NCI-H748 (cell line): ENCODE data around the gene PCOLCE2.

Experiments used
- DNase-seq: peaks from one replicate; lab custom pipeline; 2025; ENCODE audit not compliant: unreplicated experiment; lab: John Stamatoyannopoulos, UW

The PCOLCE2 gene

DNA sequence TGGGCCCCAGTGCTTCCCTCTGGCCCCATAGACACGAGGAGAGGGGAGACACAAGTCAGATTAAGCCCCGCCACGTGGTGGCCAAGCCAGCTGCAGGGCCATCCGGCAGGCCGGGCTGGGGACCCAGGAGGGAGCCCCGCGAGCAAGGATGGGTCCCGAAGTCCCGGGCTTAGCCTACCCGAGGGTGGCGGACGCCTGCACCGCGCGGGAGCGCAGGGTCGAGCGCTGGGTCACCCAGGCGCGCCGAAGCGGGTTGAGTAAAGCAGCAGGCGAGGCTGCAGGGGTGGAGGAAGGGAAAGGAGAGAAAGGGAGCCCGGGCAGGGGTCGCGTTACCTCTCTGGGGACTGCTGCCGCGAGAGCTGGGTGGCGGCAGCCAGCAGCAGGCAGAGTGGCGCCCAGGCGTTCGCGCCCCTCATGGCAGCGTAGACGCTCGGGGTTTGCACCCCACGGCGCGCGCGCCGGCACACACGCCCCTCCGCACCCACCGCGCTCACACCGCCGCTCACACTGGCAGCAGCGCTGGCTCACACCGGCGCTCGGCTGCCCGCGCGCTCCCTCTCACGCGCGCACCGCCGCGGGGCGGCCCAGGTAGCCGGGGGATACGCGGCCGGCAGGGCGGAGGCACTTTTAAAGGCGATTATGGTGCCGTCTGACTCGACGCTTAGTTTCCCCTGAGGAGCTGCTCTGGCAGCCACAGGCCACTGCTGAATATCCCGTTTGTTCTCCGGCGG is at the start of gene PCOLCE2:
Gene PCOLCE2 (minus strand): TSS at position 603 of the 731 bp plus-strand sequence. CDS start 187 bp downstream, at position 416.
- peak; percentile 66 for DNase-seq

DNA sequence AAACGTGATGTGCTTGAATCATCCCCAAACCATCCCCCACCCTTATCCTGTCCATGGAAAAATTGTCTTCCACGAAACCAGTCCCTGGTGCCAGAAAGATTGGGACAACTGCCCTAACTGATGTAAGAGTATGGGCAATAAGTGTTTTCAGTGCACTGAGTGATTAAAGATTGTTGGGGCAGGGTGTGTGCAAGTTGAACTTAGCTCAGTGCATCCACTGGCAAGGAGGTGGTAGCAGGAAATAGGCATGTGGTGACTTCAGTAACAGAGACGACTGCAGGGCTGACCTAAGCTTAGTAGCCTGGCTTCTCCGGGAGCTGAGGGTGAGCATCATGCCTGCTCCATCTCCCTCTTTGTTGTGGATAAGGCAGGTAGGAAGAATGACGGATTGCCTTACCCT is 47.1 kb upstream of the PCOLCE2 start:
- DNase-seq = no peak

DNA sequence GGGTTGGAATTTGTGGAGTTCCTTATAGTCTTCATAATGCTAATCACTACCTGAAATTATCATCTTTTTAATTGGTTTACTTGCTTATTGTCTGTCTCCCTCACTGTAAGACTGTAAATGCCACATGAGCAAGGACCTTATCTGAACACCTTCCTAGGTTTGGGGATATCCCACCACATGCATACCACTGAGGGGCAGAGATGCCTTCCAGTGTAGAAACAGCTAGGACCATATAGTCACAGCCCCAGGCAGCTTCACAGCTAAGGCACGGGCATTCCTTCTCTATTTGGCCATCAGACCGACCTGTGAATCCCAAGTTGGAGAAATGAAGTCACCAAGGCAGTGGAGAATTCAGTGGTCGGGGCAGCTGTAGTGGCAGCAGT is 46.0 kb upstream of the PCOLCE2 start:
- no peak for DNase-seq

DNA sequence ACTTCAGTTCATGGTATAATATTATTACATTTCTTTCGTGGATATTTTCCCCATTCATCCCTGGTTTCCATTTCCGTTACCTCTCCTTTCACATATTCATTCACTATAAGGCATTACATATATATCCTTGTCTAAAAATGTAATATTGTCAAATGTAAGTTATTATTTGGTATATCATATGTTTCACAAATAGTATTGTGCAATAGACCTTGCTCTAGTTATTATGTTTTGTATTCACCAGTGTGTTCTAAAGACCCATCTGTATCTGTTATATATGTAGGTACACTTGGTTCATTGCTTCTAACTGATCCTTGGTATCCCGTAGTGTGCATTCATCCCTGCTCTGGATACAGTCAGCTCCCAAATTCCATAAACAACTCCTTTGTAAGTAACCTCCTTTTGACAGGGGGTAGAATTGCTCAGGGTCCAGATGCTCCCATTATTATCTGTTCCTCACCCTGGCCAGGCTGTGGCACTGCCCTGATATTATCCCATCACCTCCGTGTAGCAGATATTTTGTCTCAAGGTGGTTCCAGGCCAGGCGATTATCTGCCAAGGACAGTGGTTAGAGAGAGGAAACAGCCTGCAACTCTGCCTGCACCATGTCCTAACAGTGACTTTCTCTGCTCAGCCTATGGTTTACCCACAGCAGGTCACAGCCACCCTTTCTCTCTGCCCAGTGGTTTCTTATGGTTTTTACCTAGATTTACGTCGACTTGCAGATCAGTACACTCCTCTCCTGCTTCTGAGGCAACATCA is 45.4 kb upstream of the PCOLCE2 start:
- DNase-seq = no peak

GRCh38 chr3:142931222-142931621 is 42.3 kb upstream of the PCOLCE2 start:
- no peak for DNase-seq

DNA sequence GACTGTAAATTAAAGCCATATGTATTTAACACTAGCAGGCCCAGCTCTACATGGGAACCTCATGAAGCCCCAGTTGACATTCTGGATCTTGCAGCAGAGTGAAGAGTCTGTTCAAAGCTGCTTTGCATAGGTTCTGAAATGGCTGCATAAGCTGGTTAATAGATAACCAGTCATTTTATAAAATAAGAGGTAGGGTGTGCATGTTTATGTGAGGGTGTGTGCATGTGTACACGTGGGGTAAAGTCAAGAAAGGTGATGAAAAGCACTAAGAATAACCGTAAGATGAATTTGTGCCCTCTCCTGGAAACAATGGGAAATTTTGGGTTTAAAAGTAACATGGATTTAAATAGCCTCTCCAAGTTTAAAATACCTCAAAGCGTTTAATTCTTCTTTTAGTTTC is 41.6 kb upstream of the PCOLCE2 start:
- no peak for DNase-seq

- DNase-seq = no peak
These were observed 41.0 kb upstream of the PCOLCE2 start for GRCh38 chr3:142929890-142930289.

DNA sequence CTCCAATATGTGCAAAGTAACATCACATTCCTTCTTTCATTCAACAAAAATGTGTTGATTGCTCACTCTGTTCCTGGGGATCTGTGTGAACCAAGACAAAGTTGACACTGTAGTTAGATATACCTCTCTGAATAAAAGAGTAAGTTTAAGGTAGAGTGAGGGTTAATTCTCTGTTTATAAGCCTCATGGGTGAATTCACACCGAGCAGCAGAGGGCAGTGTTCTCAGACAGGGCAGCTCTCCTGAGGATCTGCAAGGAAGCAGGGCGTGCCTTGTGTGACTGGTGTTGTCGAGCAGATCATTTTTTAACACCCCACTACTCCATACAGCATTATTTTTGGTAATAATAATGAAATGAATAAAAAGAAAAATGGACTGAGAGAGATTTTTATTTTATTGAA is 40.2 kb upstream of the PCOLCE2 start:
- DNase-seq = peak; percentile 58

- no peak for DNase-seq
These were observed 37.6 kb upstream of the PCOLCE2 start for GRCh38 chr3:142926368-142926944.

GRCh38 chr3:142925140-142925539 is 36.3 kb upstream of the PCOLCE2 start:
- no peak for DNase-seq

- no peak for DNase-seq
These were observed 34.8 kb upstream of the PCOLCE2 start for GRCh38 chr3:142923694-142924093.

DNA sequence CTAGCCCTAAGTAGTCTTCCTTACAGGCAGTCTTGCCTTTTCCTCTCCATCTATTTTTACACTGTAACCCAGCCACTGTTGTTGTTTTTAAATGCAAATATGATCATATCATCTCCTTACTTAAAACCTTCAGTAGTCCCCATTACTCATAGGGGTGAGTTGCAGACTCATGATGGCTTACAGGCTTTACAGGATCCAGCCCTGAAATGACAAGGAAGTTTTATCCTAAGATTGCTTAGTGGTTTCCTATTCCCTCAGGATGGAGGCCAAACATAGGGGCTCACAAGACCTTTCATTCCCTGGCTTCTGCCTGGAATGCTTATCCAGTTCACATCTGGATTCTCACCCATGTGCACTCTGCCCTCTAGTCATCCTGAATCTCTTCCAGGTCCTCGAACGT is 27.7 kb upstream of the PCOLCE2 start:
- no peak for DNase-seq

DNA sequence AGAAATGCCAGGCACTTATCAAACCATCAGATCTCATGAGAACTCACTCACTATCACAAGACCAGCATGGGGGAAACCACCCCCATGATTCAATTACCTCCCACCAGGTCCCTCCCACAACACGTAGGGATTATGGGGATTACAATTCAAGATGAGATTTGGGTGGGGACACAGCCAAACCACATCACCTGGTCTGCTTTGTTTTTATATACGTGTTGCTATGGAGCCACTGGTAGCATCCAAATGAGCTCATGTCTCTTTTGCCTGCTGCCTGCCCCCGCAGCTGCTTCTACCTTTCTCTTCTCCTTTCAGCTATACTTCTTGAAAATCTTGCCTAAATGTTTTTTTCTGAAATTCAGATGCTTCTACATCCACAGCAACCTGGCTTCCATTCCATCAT is 26.8 kb upstream of the PCOLCE2 start:
- no peak for DNase-seq

- DNase-seq = no peak
These were observed 25.5 kb upstream of the PCOLCE2 start for GRCh38 chr3:142914286-142914811.

DNA sequence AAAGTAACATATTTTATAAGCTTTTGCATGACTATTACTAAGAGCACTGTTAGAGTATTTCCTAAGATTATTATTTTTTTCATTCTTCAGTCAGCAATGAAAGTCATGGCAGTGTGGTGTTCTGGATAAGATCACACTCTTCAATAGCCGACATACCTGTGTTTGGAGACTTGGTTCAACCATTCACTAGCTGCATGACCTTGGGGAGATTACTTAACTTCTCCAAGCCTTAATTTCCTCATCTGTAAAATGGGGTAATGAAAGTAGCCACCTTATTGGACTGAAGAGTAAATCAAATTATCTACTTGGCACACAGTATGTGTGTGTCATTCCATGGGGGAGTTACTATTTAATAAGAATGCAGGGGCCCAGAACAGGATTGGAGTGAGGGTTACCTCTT is 24.5 kb upstream of the PCOLCE2 start:
- DNase-seq = no peak

DNA sequence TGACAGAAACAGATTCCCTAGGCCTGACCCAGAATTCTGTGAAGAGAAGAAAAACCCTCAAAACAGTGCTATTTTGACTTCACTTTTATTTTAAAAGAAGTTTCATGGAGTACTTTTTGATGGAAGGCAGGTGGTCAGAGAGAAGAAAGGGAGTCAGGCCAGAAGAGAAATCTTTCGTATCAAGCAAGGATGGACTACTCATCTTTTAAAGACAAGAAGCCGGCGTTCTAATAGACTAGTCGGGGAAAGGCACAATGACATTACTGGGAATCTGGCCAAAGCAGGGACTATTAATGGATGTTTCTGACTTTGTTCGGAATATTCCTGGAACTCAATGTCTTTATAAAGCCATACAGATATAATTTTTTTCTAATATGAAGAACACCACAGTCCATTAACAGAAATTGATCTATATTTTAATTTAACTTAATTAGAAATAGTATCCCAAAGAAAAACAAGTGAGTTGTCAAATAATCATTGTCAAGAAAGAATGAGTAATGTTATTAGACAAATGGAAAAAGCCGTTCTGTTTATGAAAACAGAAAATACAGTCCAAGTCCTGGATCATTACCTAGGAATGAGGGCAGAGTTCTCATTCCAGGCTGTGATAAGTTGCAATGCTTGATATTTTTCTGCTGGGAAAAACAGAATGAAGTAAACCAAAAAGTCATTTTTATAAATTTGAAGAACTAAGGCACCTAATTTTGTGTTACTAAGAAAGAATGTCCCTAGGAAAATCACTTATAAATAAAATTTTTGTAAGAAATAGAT is 23.7 kb upstream of the PCOLCE2 start:
- no peak for DNase-seq

GRCh38 chr3:142910280-142910679 is 21.4 kb upstream of the PCOLCE2 start:
- no peak for DNase-seq

- DNase-seq = no peak
These were observed 20.4 kb upstream of the PCOLCE2 start for GRCh38 chr3:142909282-142909681.

DNA sequence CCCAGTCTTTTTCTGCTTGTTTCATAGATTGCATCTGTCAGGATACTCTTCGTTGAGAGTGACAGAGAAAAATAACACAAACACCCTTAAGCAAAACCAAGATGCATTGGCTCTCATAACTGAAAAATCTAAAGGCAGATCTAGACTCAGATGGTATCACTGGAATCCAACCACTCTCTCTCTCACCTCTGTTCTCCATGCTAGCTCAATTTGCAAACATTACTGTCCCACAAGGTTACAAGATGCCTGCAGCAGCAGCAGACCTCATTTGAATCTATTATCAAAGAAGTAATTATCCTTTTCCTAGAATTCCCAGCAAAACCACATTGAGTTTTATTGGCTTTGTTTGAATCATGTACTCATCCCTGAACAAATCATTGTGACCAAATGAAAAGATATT is 19.1 kb upstream of the PCOLCE2 start:
- DNase-seq = no peak

- no peak for DNase-seq
These were observed 16.0 kb upstream of the PCOLCE2 start for GRCh38 chr3:142904639-142905436.
